Testis (tissue), 2 donors: ENCODE results near the gene OR2T1.
"Not testable (repeated sequence)": the region's sequence is repeated elsewhere in the genome, so short reads cannot be mapped to it uniquely, and the experiment has no call there.

Source experiments
- CTCF ChIP-seq, 3 experiments: fragments of 450-650 bp in 2 of 3; fragments of 200-600 bp in 1 of 3; sonication (generic) in 1 of 3; IDR thresholded peaks; one replicate each; pipeline ENCODE4 v1.5.1; 2016 to 2019; ENCODE audit warnings: antibody characterized with exemption in 3 of 3, mild to moderate bottlenecking in 2 of 3, moderate library complexity in 1 of 3
- POLR2A ChIP-seq: fragments of 450-650 bp; IDR thresholded peaks from one replicate; pipeline ENCODE4 v1.6.1; 2017; ENCODE audit warnings: antibody characterized with exemption, mild to moderate bottlenecking, moderate library complexity

- TF ChIP-seq CTCF (IDR thresholded peaks at IDR 0.05); POLR2A: not testable (repeated sequence)
Measured at GRCh38 chr1:248439283-248439682, 36.4 kb downstream of the OR2T1 start.
